Keratinocyte (primary cell): ENCODE measurements around the gene PEX16. TPM values are rescaled to one million over a fixed set of nuclear protein-coding genes. Genes with fewer than 3 reads are reported as not detected.

Experiments used
- DNase-seq: peaks from one replicate; pipeline ENCODE4 v3.0.0-alpha.2; 2011; ENCODE audit warnings: low read depth, missing footprints, low spot score
- FAIRE-seq: peaks from 2 replicates; lab custom pipeline; 2011; peaks lifted over from hg19 to GRCh38; lab: Jason Lieb, UNC
- H2AFZ ChIP-seq: 2 replicates; pipeline ENCODE4 v1.6.0; 2012; ENCODE audit warnings: low read length, control low read depth, inconsistent platforms; ENCODE audit not compliant: control insufficient read depth
- H3K27ac ChIP-seq: 2 replicates; pipeline ENCODE4 v1.5.1; 2011; ENCODE audit warnings: low read length; ENCODE audit not compliant: control insufficient read depth, insufficient read depth
- H3K27me3 ChIP-seq: 3 replicates; pipeline ENCODE4 v1.6.0; 2011; ENCODE audit warnings: low read length; ENCODE audit not compliant: control insufficient read depth, insufficient read depth; ENCODE audit errors: extremely low read depth
- H3K36me3 ChIP-seq, 2 experiments: 2 replicates in 1 of 2; 3 replicates in 1 of 2; pipeline ENCODE4 v1.5.1; 2011; ENCODE audit warnings: low read length in 2 of 2, mild to moderate bottlenecking in 1 of 2; ENCODE audit not compliant: control insufficient read depth in 2 of 2, insufficient read depth in 2 of 2; ENCODE audit errors: extremely low read depth in 1 of 2
- H3K4me1 ChIP-seq: 3 replicates; pipeline ENCODE4 v1.5.1; 2011; ENCODE audit warnings: low read length; ENCODE audit not compliant: control insufficient read depth, insufficient read depth; ENCODE audit errors: extremely low read depth
- H3K4me2 ChIP-seq: 3 replicates; pipeline ENCODE4 v1.6.0; 2011; ENCODE audit warnings: low read depth, low read length; ENCODE audit not compliant: control insufficient read depth, insufficient read depth; ENCODE audit errors: extremely low read depth
- H3K4me3 ChIP-seq, 3 experiments: fragments of 200-600 bp in 1 of 3; sonication (generic) in 1 of 3; 2 replicates in 2 of 3; 3 replicates in 1 of 3; pipeline ENCODE4 v1.5.1; 2011 to 2016; ENCODE audit warnings: low read length in 3 of 3, mild to moderate bottlenecking in 3 of 3, control low read depth in 2 of 3, inconsistent platforms in 1 of 3, low read depth in 1 of 3, mixed read lengths in 1 of 3, mixed run types in 1 of 3, moderate library complexity in 1 of 3; ENCODE audit not compliant: control insufficient read depth in 2 of 3, insufficient read depth in 2 of 3; ENCODE audit errors: extremely low read depth in 1 of 3
- H3K79me2 ChIP-seq: 2 replicates; pipeline ENCODE4 v1.6.0; 2012; ENCODE audit warnings: low read length; ENCODE audit not compliant: control insufficient read depth, insufficient read depth
- H3K9ac ChIP-seq: 3 replicates; pipeline ENCODE4 v1.6.0; 2011; ENCODE audit warnings: low read length; ENCODE audit not compliant: control insufficient read depth, insufficient read depth; ENCODE audit errors: extremely low read depth
- H3K9me1 ChIP-seq: 3 replicates; pipeline ENCODE4 v1.6.0; 2011; ENCODE audit warnings: low read length; ENCODE audit not compliant: control insufficient read depth, insufficient read depth; ENCODE audit errors: extremely low read depth
- H3K9me3 ChIP-seq: 2 replicates; pipeline ENCODE4 v1.5.1; 2012; ENCODE audit warnings: low read depth, low read length; ENCODE audit not compliant: control insufficient read depth
- H4K20me1 ChIP-seq: 3 replicates; pipeline ENCODE4 v1.6.0; 2011; ENCODE audit warnings: low read length; ENCODE audit not compliant: control insufficient read depth, insufficient read depth; ENCODE audit errors: extremely low read depth
- EZH2 ChIP-seq: IDR thresholded peaks from one replicate; pipeline ENCODE4 v1.6.1; 2012; ENCODE audit warnings: inconsistent platforms, mild to moderate bottlenecking, low read length, moderate library complexity
- dilution Hi-C: fragments of 300-500 bp; cut with MboI; formaldehyde crosslinking; loops from one replicate; pipeline ENCODE4 v1.7.0; 2020; ENCODE audit warnings: low sequenced_read_pairs; ENCODE audit not compliant: extremely low pct_ligation_motif_present
- polyA plus RNA-seq, 5 experiments: library from polyadenylated mRNA; depleted of rRNA in 3 of 5; stranded (reverse) in 3 of 5; stranded (forward) in 1 of 5; unstranded in 1 of 5; fragments of >200 nt; gene quantifications; 1 replicate in 1 of 5; 2 replicates in 3 of 5; 3 replicates in 1 of 5; pipeline versions ENCODE4 v1.2.1 to v1.2.3, GENCODE V29; 2011 to 2012; ENCODE audit warnings: missing spikeins in 2 of 5, low read depth in 1 of 5, low replicate concordance in 1 of 5
- TF ChIP-seq, protein P1 (sequence below), 3 experiments: IDR thresholded peaks in 1 of 3; conservative IDR thresholded peaks in 1 of 3; optimal IDR thresholded peaks in 1 of 3; 2 replicates in 2 of 3; 3 replicates in 1 of 3; pipeline versions ENCODE3 to v1.5.1; 2011; ENCODE audit warnings: low read length in 3 of 3, mild to moderate bottlenecking in 3 of 3, moderate library complexity in 2 of 3, control low read depth in 1 of 3, inconsistent platforms in 1 of 3; ENCODE audit not compliant: insufficient read depth in 2 of 3; ENCODE audit errors: extremely low read depth in 1 of 3

The PEX16 gene
- polyA plus RNA-seq, 1 donor (not counting 4 experiments of a cell fraction or from before 2014, with no cell fraction given) = 16.7 TPM

DNA sequence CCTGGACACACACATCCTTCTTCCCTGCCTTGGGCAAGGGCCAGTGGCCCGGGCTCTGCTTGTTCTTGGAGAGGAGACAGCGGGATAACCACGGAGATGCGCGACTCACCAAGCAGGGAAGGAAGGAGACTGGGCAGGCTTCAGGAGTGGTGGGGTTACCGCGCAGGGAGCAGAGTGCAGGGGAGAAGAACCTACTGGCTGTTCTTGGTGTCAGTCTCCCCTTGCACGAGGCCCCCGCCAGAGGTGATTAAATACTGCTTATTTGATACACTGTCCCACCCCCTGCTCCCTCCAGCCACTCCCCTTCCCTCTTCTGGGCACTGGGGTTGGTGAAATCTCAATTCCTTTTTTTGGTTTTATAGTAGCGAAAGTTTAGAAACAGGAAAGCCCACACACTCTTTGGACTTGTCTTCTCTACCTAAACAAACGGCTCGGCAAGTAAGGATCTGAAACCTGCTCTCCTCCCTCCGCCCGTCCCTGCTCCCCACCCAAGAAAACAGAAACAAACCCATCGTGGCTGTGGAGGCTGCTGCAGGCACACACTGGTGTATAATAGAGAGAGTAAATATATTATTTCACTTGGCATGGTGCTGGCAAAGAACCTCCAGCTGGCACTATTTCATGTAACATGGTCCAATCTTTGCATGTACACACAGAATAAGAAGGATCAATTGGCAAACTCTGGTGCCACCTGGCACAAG is 15.6 kb upstream of the PEX16 start:
- peak overlapping the region in 2 of 3 experiments; percentile 34 to 45 for H3K4me3 ChIP-seq
- FAIRE-seq (peak; percentile 44), DNase-seq (no peak)
- H3K4me2 ChIP-seq = peak overlapping the region; percentile 53
- TF ChIP-seq, protein P1, sequence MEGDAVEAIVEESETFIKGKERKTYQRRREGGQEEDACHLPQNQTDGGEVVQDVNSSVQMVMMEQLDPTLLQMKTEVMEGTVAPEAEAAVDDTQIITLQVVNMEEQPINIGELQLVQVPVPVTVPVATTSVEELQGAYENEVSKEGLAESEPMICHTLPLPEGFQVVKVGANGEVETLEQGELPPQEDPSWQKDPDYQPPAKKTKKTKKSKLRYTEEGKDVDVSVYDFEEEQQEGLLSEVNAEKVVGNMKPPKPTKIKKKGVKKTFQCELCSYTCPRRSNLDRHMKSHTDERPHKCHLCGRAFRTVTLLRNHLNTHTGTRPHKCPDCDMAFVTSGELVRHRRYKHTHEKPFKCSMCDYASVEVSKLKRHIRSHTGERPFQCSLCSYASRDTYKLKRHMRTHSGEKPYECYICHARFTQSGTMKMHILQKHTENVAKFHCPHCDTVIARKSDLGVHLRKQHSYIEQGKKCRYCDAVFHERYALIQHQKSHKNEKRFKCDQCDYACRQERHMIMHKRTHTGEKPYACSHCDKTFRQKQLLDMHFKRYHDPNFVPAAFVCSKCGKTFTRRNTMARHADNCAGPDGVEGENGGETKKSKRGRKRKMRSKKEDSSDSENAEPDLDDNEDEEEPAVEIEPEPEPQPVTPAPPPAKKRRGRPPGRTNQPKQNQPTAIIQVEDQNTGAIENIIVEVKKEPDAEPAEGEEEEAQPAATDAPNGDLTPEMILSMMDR (optimal IDR thresholded peaks at IDR 0.05 in 1 of 3, IDR thresholded peaks at IDR 0.05 in 1 of 3, conservative IDR thresholded peaks at IDR 0.05 in 1 of 3; ENCODE audit: extremely low read depth in 1 of 3, insufficient read depth in 2 of 3, low read length in 3 of 3) = no peak
- TF ChIP-seq EZH2 = no peak
- peak overlapping the region; percentile 21 for H2AFZ ChIP-seq
- no peaks in the 10 kb centered on the region for H4K20me1 ChIP-seq
- no peaks in the 10 kb centered on the region for H3K27me3 ChIP-seq
- dilution Hi-C loops = no loop called here
- H3K36me3 ChIP-seq = peaks cover 7% of the 10 kb centered on the region in 2 experiments
- no peaks in the 10 kb centered on the region for H3K79me2 ChIP-seq
- H3K27ac ChIP-seq = no peak overlapping the region
- H3K9ac ChIP-seq = peak overlapping the region; percentile 14
- no peaks in the 10 kb centered on the region for H3K9me3 ChIP-seq
- peaks cover 73% of the 10 kb centered on the region for H3K4me1 ChIP-seq
- H3K9me1 ChIP-seq = peaks cover 2% of the 10 kb centered on the region

DNA sequence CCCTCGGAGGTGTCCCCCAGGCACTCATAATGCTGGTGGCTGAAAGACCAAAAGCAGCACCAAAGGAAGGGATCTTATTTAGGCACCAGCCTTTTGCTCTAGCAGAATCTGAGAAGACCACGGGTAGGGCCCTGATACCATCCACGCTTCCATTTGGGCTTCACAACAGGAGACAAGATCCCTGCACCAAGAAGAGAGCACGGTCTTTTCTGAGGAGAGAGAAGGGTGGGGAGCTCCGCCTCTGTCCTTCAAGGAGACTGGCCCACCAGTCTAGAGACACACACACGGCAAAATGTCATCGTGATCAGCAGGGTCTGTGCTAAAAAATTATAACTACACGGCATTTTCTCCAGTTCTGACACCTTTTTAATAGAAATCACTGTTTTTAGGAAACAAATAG is 14.5 kb upstream of the PEX16 start:
- peak overlapping the region; percentile 53 for H3K4me2 ChIP-seq
- no peaks in the 10 kb centered on the region for H3K27me3 ChIP-seq
- H4K20me1 ChIP-seq = no peaks in the 10 kb centered on the region
- H3K36me3 ChIP-seq = peaks cover 6 to 12% of the 10 kb centered on the region in 2 experiments
- peaks cover 78% of the 10 kb centered on the region for H3K4me1 ChIP-seq
- TF ChIP-seq, protein P1 (optimal IDR thresholded peaks at IDR 0.05 in 1 of 3, IDR thresholded peaks at IDR 0.05 in 1 of 3, conservative IDR thresholded peaks at IDR 0.05 in 1 of 3; ENCODE audit: extremely low read depth in 1 of 3, insufficient read depth in 2 of 3, low read length in 3 of 3) = no peak
- no peak for TF ChIP-seq EZH2
- peak overlapping the region; percentile 78 for H3K27ac ChIP-seq
- no peaks in the 10 kb centered on the region for H3K9me3 ChIP-seq
- no peak overlapping the region for H3K4me3 ChIP-seq
- no peak for FAIRE-seq
- dilution Hi-C loops = no loop called here
- peak overlapping the region; percentile 56 for H3K9ac ChIP-seq
- no peaks in the 10 kb centered on the region for H3K79me2 ChIP-seq
- DNase-seq = no peak
- H2AFZ ChIP-seq = no peak overlapping the region
- peaks cover 2% of the 10 kb centered on the region for H3K9me1 ChIP-seq
